ENCODE results near the gene PPFIA4. TPM values are rescaled to one million over a fixed set of nuclear protein-coding genes. Genes with fewer than 3 reads are reported as not detected.
"Not testable (repeated sequence)": the region's sequence is repeated elsewhere in the genome, so short reads cannot be mapped to it uniquely, and the experiment has no call there.

The PPFIA4 gene
- total RNA-seq: 1 to 10 TPM; 4.5 to 6.5 TPM

GRCh38 chr1:203026031-203026665 is at the start of gene PPFIA4:
Gene PPFIA4, plus strand, starts transcription at chr1:203026491. Its CDS starts 12,518 bp downstream, at chr1:203039009.
- peak within 1 kb of the TSS; percentile 32 for H3K27ac Mint-ChIP-seq
- no peaks in the 10 kb centered on the region for H3K9me3 Mint-ChIP-seq
- peaks cover 10% of the 10 kb centered on the region for H3K4me1 Mint-ChIP-seq (ENCODE audit: low read depth)
- peaks cover 10% of the 10 kb centered on the region for H3K36me3 Mint-ChIP-seq (ENCODE audit: low read depth)
- intact Hi-C loops (cut with micrococcal nuclease): loop anchor here (1.0 to 5.0 kb wide), 3 partner anchors 19 to 301 kb away; partner anchors contain the start of gene TMEM183A
- CTCF ChIA-PET: interaction anchor here (0.9 to 7.1 kb wide), 2 partner anchors 8 to 15 kb away, joined by 4 to 64 read pairs; no protein-coding TSS in a partner anchor
- peak within 1 kb of the TSS; percentile 70 for H3K4me3 Mint-ChIP-seq
- H3K27me3 Mint-ChIP-seq (ENCODE audit: low read depth): peaks cover 2% of the 10 kb centered on the region
- DNase-seq: peak; percentile 88

- intact Hi-C loops (cut with micrococcal nuclease): no loop called here
- DNase-seq: no peak
- Mint-ChIP-seq H3K27me3 (ENCODE audit: low read depth) (peaks cover 5% of the 10 kb centered on the region), H3K4me1 (ENCODE audit: low read depth) (no peaks in the 10 kb centered on the region), H3K36me3 (ENCODE audit: low read depth) (no peaks in the 10 kb centered on the region), H3K9me3 (no peaks in the 10 kb centered on the region), H3K27ac (no peak overlapping the region), H3K4me3 (no peak overlapping the region)
- CTCF ChIA-PET: interaction anchor here (0.6 to 1.6 kb wide), 2 partner anchors 8 to 24 kb away, joined by 3 to 7 read pairs; no protein-coding TSS in a partner anchor
These were observed 49.7 kb upstream of the PPFIA4 start for GRCh38 chr1:202976633-202977032.

- DNase-seq: no peak
- H3K27me3 Mint-ChIP-seq (ENCODE audit: low read depth): peaks cover 5% of the 10 kb centered on the region
- no peaks in the 10 kb centered on the region for H3K4me1 Mint-ChIP-seq (ENCODE audit: low read depth)
- intact Hi-C loops (cut with micrococcal nuclease): no loop called here
- no peak overlapping the region for H3K4me3 Mint-ChIP-seq
- CTCF ChIA-PET: interaction anchor here (0.6 to 1.2 kb wide), 3 partner anchors 9 to 20 kb away, joined by 3 to 4 read pairs (median 4); no protein-coding TSS in a partner anchor
- no peaks in the 10 kb centered on the region for H3K9me3 Mint-ChIP-seq
- H3K36me3 Mint-ChIP-seq (ENCODE audit: low read depth): no peaks in the 10 kb centered on the region
- H3K27ac Mint-ChIP-seq: no peak overlapping the region
These were observed 46.8 kb upstream of the PPFIA4 start for GRCh38 chr1:202979459-202979858.

DNA sequence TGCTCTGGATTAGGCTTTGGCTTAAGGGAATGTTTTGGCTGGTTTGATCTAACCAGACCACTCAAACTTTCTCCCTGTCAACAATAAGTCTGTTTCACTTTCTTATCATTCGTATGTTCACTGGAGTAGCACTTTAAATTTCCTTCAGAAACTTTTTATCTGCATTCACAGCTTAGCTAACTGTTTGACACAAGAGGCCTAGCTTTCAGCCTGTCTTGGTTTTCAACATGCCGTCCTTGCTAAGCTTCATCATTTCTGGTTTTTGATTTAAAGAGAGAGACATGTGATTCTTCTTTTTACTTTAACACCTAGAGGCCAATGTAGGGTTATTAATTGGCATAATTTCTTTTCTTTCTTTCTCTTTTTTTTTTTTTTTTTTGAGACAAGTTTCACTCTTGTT is 44.4 kb upstream of the PPFIA4 start:
- no peaks in the 10 kb centered on the region for H3K36me3 Mint-ChIP-seq (ENCODE audit: low read depth)
- peaks cover 5% of the 10 kb centered on the region for H3K27me3 Mint-ChIP-seq (ENCODE audit: low read depth)
- no peak for DNase-seq
- intact Hi-C loops (cut with micrococcal nuclease): no loop called here
- no peak overlapping the region for H3K27ac Mint-ChIP-seq
- CTCF ChIA-PET: interaction anchor here (1.0 to 1.6 kb wide), 3 partner anchors 13 to 18 kb away, joined by 3 read pairs; no protein-coding TSS in a partner anchor
- H3K9me3 Mint-ChIP-seq: no peaks in the 10 kb centered on the region
- no peak overlapping the region for H3K4me3 Mint-ChIP-seq
- no peaks in the 10 kb centered on the region for H3K4me1 Mint-ChIP-seq (ENCODE audit: low read depth)

GRCh38 chr1:202982715-202983430 is 43.4 kb upstream of the PPFIA4 start:
- Mint-ChIP-seq H3K9me3 (no peaks in the 10 kb centered on the region), H3K4me1 (ENCODE audit: low read depth) (no peaks in the 10 kb centered on the region), H3K27me3 (ENCODE audit: low read depth) (no peaks in the 10 kb centered on the region), H3K4me3 (no peak overlapping the region), H3K27ac (no peak overlapping the region), H3K36me3 (ENCODE audit: low read depth) (no peaks in the 10 kb centered on the region)
- no peak for DNase-seq
- CTCF ChIA-PET: no interaction called here
- intact Hi-C loops (cut with micrococcal nuclease): no loop called here

DNA sequence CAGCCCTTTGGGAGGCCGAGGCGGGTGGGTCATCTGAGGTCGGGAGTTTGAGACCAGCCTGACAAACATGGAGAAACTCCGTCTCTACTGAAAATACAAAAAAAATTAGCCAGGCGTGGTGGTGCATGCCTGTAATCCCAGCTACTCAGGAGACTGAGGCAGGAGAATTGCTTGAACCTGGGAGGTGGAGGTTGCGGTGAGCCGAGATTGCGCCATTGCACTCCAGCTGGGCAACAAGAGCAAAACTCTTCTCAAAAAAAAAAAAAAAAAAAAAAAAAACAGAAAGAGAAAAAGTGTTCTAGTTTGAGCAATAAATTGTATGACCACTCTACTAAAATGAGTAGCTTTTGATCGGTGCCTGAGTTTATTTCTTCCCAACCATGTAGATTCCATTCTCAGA is 40.2 kb upstream of the PPFIA4 start:
- H3K9me3 Mint-ChIP-seq; intact Hi-C loops (cut with micrococcal nuclease); H3K36me3 Mint-ChIP-seq (ENCODE audit: low read depth); H3K4me1 Mint-ChIP-seq (ENCODE audit: low read depth); H3K27me3 Mint-ChIP-seq (ENCODE audit: low read depth); H3K27ac Mint-ChIP-seq; H3K4me3 Mint-ChIP-seq; DNase-seq; CTCF ChIA-PET: not testable (repeated sequence)

- CTCF ChIA-PET: interaction anchor here (1.4 kb wide), 1 partner anchor 12 kb away, joined by 3 read pairs; no protein-coding TSS in a partner anchor
- no peaks in the 10 kb centered on the region for H3K9me3 Mint-ChIP-seq
- intact Hi-C loops (cut with micrococcal nuclease): no loop called here
- DNase-seq: no peak
- no peak overlapping the region for H3K27ac Mint-ChIP-seq
- H3K36me3 Mint-ChIP-seq (ENCODE audit: low read depth): no peaks in the 10 kb centered on the region
- H3K27me3 Mint-ChIP-seq (ENCODE audit: low read depth): no peaks in the 10 kb centered on the region
- H3K4me3 Mint-ChIP-seq: no peak overlapping the region
- H3K4me1 Mint-ChIP-seq (ENCODE audit: low read depth): no peaks in the 10 kb centered on the region
These were observed 39.0 kb upstream of the PPFIA4 start for GRCh38 chr1:202987255-202987654.

- H3K27ac Mint-ChIP-seq: no peak overlapping the region
- H3K27me3 Mint-ChIP-seq (ENCODE audit: low read depth): no peaks in the 10 kb centered on the region
- no peak for DNase-seq
- no peaks in the 10 kb centered on the region for H3K4me1 Mint-ChIP-seq (ENCODE audit: low read depth)
- intact Hi-C loops (cut with micrococcal nuclease): no loop called here
- no peaks in the 10 kb centered on the region for H3K9me3 Mint-ChIP-seq
- H3K36me3 Mint-ChIP-seq (ENCODE audit: low read depth): no peaks in the 10 kb centered on the region
- CTCF ChIA-PET: interaction anchor here (0.8 to 1.4 kb wide), 3 partner anchors 12 to 20 kb away, joined by 3 read pairs; no protein-coding TSS in a partner anchor
- no peak overlapping the region for H3K4me3 Mint-ChIP-seq
These were observed 38.2 kb upstream of the PPFIA4 start for GRCh38 chr1:202987922-202988583.

- Mint-ChIP-seq H3K27me3 (ENCODE audit: low read depth) (peaks cover 7% of the 10 kb centered on the region), H3K27ac (no peak overlapping the region), H3K4me3 (no peak overlapping the region), H3K9me3 (no peaks in the 10 kb centered on the region), H3K36me3 (ENCODE audit: low read depth) (no peaks in the 10 kb centered on the region), H3K4me1 (ENCODE audit: low read depth) (no peaks in the 10 kb centered on the region)
- DNase-seq: no peak
- CTCF ChIA-PET: interaction anchor here (0.5 to 1.1 kb wide), 3 partner anchors 10 to 418 kb away, joined by 3 to 7 read pairs (median 3); no protein-coding TSS in a partner anchor
- intact Hi-C loops (cut with micrococcal nuclease): no loop called here
These were observed 36.4 kb upstream of the PPFIA4 start for GRCh38 chr1:202989879-202990278.

DNA sequence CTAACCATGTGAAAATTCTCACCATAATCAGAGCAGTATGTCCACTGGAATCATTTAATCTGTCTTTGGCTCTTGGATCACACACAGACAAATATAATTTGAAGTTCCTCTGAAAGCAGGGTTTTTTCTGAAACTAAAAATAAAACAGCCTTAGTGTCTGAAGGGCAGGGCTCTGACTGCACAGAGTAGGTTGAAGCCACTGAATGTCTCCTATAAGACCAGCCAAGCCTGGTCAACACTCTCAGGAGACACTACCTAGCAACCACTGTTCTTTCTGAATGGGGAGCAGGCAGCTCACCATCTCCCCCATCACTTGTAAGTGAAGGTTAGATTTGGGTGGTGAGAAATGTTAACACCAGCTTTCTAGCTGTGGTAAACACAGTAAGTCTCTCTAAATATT is 35.2 kb upstream of the PPFIA4 start:
- DNase-seq: no peak
- no peaks in the 10 kb centered on the region for H3K9me3 Mint-ChIP-seq
- CTCF ChIA-PET: no interaction called here
- intact Hi-C loops (cut with micrococcal nuclease): no loop called here
- no peaks in the 10 kb centered on the region for H3K36me3 Mint-ChIP-seq (ENCODE audit: low read depth)
- peaks cover 14% of the 10 kb centered on the region for H3K27me3 Mint-ChIP-seq (ENCODE audit: low read depth)
- H3K4me1 Mint-ChIP-seq (ENCODE audit: low read depth): no peaks in the 10 kb centered on the region
- no peak overlapping the region for H3K27ac Mint-ChIP-seq
- H3K4me3 Mint-ChIP-seq: no peak overlapping the region

DNA sequence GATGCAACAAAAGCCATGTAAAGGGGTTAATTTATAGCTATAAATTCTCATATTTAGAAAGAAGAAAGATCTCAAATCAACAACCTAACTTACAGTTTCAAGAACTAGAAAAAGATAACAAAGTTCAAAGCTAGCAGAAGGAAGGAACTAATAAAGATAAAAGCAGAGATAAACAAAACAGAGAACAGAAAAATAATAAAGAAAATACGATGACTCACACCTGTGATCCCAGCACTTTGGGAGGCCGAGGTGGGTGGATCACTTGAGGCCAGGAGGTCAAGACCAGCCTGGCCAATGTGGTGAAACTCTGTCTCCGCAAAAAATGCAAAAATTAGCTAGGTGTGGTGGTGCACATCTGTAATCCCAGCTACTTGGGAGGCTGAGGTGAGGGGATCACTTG is 31.5 kb upstream of the PPFIA4 start:
- intact Hi-C loops (cut with micrococcal nuclease): no loop called here
- CTCF ChIA-PET: interaction anchor here (0.5 to 1.2 kb wide), 3 partner anchors 14 to 244 kb away, joined by 3 to 4 read pairs (median 3); no protein-coding TSS in a partner anchor
- Mint-ChIP-seq H3K9me3 (no peaks in the 10 kb centered on the region), H3K27me3 (ENCODE audit: low read depth) (peaks cover 30% of the 10 kb centered on the region), H3K4me1 (ENCODE audit: low read depth) (peaks cover 4% of the 10 kb centered on the region), H3K27ac (no peak overlapping the region), H3K36me3 (ENCODE audit: low read depth) (no peaks in the 10 kb centered on the region), H3K4me3 (no peak overlapping the region)
- DNase-seq: no peak

Data from activated naive CD4-positive, alpha-beta T cell treated with anti-CD3 and anti-CD28 coated beads for 36 hours (primary cell).